DOHH2 (cell line): ENCODE measurements around the gene MAGI1.

Experiments
- H3F3A ChIP-seq: fragments of 200-600 bp; sonication (generic), shearing (Covaris generic); 2 replicates; pipeline ENCODE4 v1.6.0; 2016; ENCODE audit warnings: antibody characterized with exemption, mild to moderate bottlenecking; ENCODE audit not compliant: control insufficient read depth, insufficient read depth
- H3K27ac ChIP-seq: fragments of 200-600 bp; sonication (generic); 2 replicates; pipeline ENCODE4 v1.5.1; 2014; ENCODE audit warnings: low read depth, mild to moderate bottlenecking, low read length, moderate library complexity
- H3K27me3 ChIP-seq: fragments of 200-600 bp; sonication (generic); 2 replicates; pipeline ENCODE4 v1.6.1; 2014; ENCODE audit warnings: mild to moderate bottlenecking, low read length, mixed read lengths; ENCODE audit not compliant: control insufficient read depth
- H3K36me3 ChIP-seq: fragments of 200-600 bp; sonication (generic); 2 replicates; pipeline ENCODE4 v1.6.1; 2014; ENCODE audit warnings: mild to moderate bottlenecking, low read length, moderate library complexity, mixed read lengths; ENCODE audit not compliant: control insufficient read depth
- H3K4me1 ChIP-seq: fragments of 200-600 bp; sonication (generic); 2 replicates; pipeline ENCODE4 v1.6.1; 2014; ENCODE audit warnings: mild to moderate bottlenecking, low read length, mixed read lengths; ENCODE audit not compliant: control insufficient read depth
- H3K4me2 ChIP-seq: fragments of 200-600 bp; sonication (generic); 2 replicates; pipeline ENCODE4 v1.6.0; 2014; ENCODE audit warnings: mild to moderate bottlenecking, low read length, moderate library complexity
- H3K4me3 ChIP-seq: fragments of 200-600 bp; sonication (generic); 2 replicates; pipeline ENCODE4 v1.5.1; 2014; ENCODE audit warnings: mild to moderate bottlenecking, low read length, mixed read lengths
- H3K79me2 ChIP-seq: fragments of 200-600 bp; sonication (generic); 2 replicates; pipeline ENCODE4 v1.6.1; 2014; ENCODE audit warnings: mild to moderate bottlenecking, low read length, mixed read lengths; ENCODE audit not compliant: control insufficient read depth
- H3K9me2 ChIP-seq: fragments of 200-600 bp; sonication (generic); replicated peaks from 2 replicates; pipeline ENCODE4 v1.6.1; 2014; ENCODE audit warnings: mild to moderate bottlenecking, low read length, mixed read lengths; ENCODE audit not compliant: control insufficient read depth
- H3K9me3 ChIP-seq: fragments of 200-600 bp; sonication (generic); 2 replicates; pipeline ENCODE4 v1.6.1; 2014; ENCODE audit warnings: antibody characterized with exemption, low read length, mixed read lengths; ENCODE audit not compliant: control insufficient read depth, insufficient read depth
- H4K20me1 ChIP-seq: fragments of 200-600 bp; sonication (generic); 2 replicates; pipeline ENCODE4 v1.6.0; 2014; ENCODE audit warnings: low read depth, mild to moderate bottlenecking, antibody characterized with exemption, low read length, moderate library complexity; ENCODE audit not compliant: control insufficient read depth, insufficient read depth
- EZH2phosphoT487 ChIP-seq: fragments of 200-600 bp; sonication (generic); IDR thresholded peaks from 2 replicates; pipeline ENCODE4 v1.6.1; 2017; ENCODE audit warnings: borderline replicate concordance, mild to moderate bottlenecking, antibody characterized with exemption, low read length, moderate library complexity, mixed read lengths
- TF ChIP-seq, protein P1 (sequence below): fragments of 200-600 bp; sonication (generic); IDR thresholded peaks from one replicate; pipeline ENCODE4 v1.5.1; 2014; ENCODE audit warnings: antibody characterized with exemption, mild to moderate bottlenecking, low read depth, low read length; ENCODE audit not compliant: poor library complexity, severe bottlenecking

MAGI1 gene

DNA sequence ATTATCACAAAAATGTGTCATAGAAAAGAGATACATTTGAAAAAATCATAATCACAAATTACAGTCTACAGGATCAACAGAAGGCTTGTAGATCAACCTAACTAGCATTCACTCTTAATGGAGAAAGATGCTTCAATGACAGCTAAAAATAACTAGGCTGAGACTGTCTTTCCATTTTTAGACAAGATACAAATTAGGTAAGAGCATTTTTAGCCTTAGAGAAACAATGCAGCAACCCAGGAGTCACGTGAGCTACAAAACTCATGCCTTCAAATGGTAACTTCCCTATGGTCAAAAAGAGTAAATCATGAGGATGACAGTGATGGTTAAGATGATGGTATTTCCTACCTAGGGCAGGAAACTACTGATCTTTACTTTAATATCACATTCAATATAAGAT lies 415.4 kb downstream of the MAGI1 start:
- Histone ChIP-seq H3K79me2 (no peaks in the 10 kb centered on the region), H4K20me1 (no peaks in the 10 kb centered on the region), H3K9me3 (no peaks in the 10 kb centered on the region), H3K4me1 (no peaks in the 10 kb centered on the region), H3K4me2 (no peak overlapping the region), H3K27me3 (no peaks in the 10 kb centered on the region), H3K4me3 (no peak overlapping the region), H3K27ac (no peak overlapping the region), H3F3A (no peaks in the 10 kb centered on the region), H3K36me3 (no peaks in the 10 kb centered on the region), H3K9me2 (no peaks in the 10 kb centered on the region)
- TF ChIP-seq, protein P1, sequence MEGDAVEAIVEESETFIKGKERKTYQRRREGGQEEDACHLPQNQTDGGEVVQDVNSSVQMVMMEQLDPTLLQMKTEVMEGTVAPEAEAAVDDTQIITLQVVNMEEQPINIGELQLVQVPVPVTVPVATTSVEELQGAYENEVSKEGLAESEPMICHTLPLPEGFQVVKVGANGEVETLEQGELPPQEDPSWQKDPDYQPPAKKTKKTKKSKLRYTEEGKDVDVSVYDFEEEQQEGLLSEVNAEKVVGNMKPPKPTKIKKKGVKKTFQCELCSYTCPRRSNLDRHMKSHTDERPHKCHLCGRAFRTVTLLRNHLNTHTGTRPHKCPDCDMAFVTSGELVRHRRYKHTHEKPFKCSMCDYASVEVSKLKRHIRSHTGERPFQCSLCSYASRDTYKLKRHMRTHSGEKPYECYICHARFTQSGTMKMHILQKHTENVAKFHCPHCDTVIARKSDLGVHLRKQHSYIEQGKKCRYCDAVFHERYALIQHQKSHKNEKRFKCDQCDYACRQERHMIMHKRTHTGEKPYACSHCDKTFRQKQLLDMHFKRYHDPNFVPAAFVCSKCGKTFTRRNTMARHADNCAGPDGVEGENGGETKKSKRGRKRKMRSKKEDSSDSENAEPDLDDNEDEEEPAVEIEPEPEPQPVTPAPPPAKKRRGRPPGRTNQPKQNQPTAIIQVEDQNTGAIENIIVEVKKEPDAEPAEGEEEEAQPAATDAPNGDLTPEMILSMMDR = no peak
- no peak for TF ChIP-seq EZH2phosphoT487

DNA sequence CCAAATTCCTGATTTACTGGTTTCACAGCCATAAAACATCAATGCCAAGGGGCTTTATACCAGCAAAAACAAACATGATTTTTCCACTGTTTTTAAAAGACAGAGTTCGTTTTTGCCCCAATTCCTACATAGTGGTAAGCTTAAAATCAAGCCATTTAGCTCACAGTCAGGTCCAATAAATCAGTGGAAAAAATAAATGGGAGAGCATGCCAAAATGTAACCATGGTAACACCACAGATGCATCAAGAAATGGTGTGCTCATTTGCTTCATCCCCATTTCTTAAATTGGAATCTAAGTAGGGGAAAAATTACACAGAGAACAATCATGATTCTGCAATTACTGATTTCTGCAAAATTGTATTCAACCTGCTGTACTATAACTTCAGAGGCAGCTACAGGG lies 418.8 kb downstream of the MAGI1 start:
- no peak overlapping the region for H3K4me2 ChIP-seq
- H3K27ac ChIP-seq = no peak overlapping the region

DNA sequence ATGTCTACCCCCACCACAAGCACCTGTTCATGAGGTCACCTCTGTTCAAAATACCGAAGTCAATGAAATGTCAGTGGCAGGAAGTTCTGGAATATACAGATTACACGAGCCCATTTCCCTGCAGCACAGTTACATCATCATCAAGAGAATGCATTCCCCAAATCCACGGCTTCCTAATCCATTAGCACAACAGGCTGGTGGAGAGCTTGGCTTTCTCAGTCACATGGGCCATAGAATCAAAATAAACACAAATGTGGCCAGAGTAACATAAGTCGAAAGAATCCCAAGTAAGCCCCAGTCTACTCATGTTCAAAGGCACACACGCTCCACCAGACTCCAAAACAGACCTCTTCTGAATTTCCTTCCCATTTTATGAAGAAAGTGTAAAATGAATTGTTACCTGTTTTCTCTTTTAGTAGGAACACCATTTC lies 419.3 kb downstream of the MAGI1 start:
- TF ChIP-seq, protein P1 = no peak
- no peak for TF ChIP-seq EZH2phosphoT487
- no peak overlapping the region for H3K27ac ChIP-seq
- no peaks in the 10 kb centered on the region for H3K9me3 ChIP-seq
- H3K4me3 ChIP-seq = no peak overlapping the region
- H3K4me2 ChIP-seq = no peak overlapping the region
- no peaks in the 10 kb centered on the region for H3K9me2 ChIP-seq
- no peaks in the 10 kb centered on the region for H3K27me3 ChIP-seq
- no peaks in the 10 kb centered on the region for H3K4me1 ChIP-seq
- no peaks in the 10 kb centered on the region for H4K20me1 ChIP-seq
- no peaks in the 10 kb centered on the region for H3F3A ChIP-seq
- no peaks in the 10 kb centered on the region for H3K36me3 ChIP-seq
- no peaks in the 10 kb centered on the region for H3K79me2 ChIP-seq

More for the DNA sequence above, 418.8 kb downstream of the MAGI1 start:
- Histone ChIP-seq H3K27me3 (no peaks in the 10 kb centered on the region), H3K4me3 (no peak overlapping the region), H3K9me2 (no peaks in the 10 kb centered on the region), H3K79me2 (no peaks in the 10 kb centered on the region), H3K4me1 (no peaks in the 10 kb centered on the region), H4K20me1 (no peaks in the 10 kb centered on the region), H3F3A (no peaks in the 10 kb centered on the region), H3K36me3 (no peaks in the 10 kb centered on the region), H3K9me3 (no peaks in the 10 kb centered on the region)
- TF ChIP-seq EZH2phosphoT487 = no peak
- TF ChIP-seq, protein P1 = no peak

DNA sequence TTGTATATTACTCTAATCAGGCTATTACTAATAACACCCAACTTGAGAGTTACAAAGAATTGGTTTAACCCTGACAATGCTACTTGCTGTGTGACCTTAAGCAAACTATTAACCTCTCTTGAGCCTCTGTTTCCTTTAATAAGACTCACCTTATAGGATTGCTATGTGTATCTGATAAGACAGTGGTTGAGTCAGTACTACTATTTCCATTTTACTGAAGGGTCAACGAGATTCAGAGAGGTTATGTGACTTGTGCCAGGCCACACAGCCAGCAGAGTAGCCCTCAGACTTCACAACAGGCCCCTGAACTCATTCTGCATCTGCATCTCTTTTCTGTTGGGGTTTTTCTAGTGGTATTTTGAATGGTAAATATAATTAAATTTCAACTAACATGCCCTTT lies 420.1 kb downstream of the MAGI1 start:
- Histone ChIP-seq H3K36me3 (no peaks in the 10 kb centered on the region), H3K79me2 (no peaks in the 10 kb centered on the region), H3K4me2 (no peak overlapping the region), H3K4me1 (no peaks in the 10 kb centered on the region), H3K27ac (no peak overlapping the region), H3K9me2 (no peaks in the 10 kb centered on the region), H3K9me3 (no peaks in the 10 kb centered on the region), H3K4me3 (no peak overlapping the region), H3F3A (no peaks in the 10 kb centered on the region), H3K27me3 (no peaks in the 10 kb centered on the region), H4K20me1 (no peaks in the 10 kb centered on the region)
- TF ChIP-seq, protein P1 = no peak
- no peak for TF ChIP-seq EZH2phosphoT487
